Stimulated activated effector memory CD8-positive, alpha-beta T cell treated with anti-CD3 and anti-CD28 coated beads, Interleukin-12 subunit alpha, Interleukin-12 subunit beta, amount 100 ng/mL, for 72 hours (primary cell): ENCODE measurements around the gene CDH13.

Experiments
- ATAC-seq: fragments of 150-1000 bp; cut with Tn5 transposase; 2 replicates; pipeline ENCODE4 v1.10.0; 2021
- DNase-seq, 2 donors: peaks; one replicate each; pipeline ENCODE4 v3.0.0; 2021 to 2022; ENCODE audit warnings: low spot score in 2 of 2
- H3K27ac Mint-ChIP-seq: one replicate; pipeline ENCODE4 v1.8.0; 2022; ENCODE audit warnings: mild to moderate bottlenecking, mixed read lengths
- H3K36me3 Mint-ChIP-seq: one replicate; pipeline ENCODE4 v1.8.0; 2022; ENCODE audit warnings: mild to moderate bottlenecking, mixed read lengths
- H3K4me1 Mint-ChIP-seq: one replicate; pipeline ENCODE4 v1.8.0; 2022; ENCODE audit warnings: mixed read lengths
- H3K4me3 Mint-ChIP-seq: one replicate; pipeline ENCODE4 v1.8.0; 2022; ENCODE audit warnings: mild to moderate bottlenecking, mixed read lengths
- H3K9me3 Mint-ChIP-seq: one replicate; pipeline ENCODE4 v1.8.0; 2022; ENCODE audit warnings: mixed read lengths

The CDH13 gene

DNA sequence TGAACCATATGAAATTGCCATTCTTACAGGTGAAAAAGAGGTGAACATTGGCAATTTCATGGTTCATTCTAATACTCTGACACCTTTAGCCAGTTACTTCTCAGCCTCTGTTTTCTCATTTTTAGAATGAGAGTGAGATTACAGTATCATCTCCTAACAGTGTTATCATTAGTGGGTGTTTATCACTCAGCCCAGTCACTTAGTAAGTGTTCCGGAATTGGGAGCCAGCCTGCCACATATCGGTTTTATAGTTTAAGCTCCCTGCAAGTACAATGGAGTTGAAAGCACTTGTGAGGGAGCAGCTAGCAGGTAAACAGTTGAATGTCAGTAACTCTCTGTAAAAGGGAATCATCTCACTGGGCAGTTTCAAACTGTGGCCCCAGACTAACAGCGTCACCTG, 597.9 kb downstream of the CDH13 start:
- H3K27ac Mint-ChIP-seq = no peak overlapping the region
- H3K9me3 Mint-ChIP-seq = no peaks in the 10 kb centered on the region
- ATAC-seq (no peak), DNase-seq (no peak)
- H3K4me1 Mint-ChIP-seq = no peaks in the 10 kb centered on the region
- H3K4me3 Mint-ChIP-seq = no peak overlapping the region
- no peaks in the 10 kb centered on the region for H3K36me3 Mint-ChIP-seq

GRCh38 chr16:83227336-83227735, 600.6 kb downstream of the CDH13 start:
- H3K27ac Mint-ChIP-seq = no peak overlapping the region
- no peaks in the 10 kb centered on the region for H3K4me1 Mint-ChIP-seq
- DNase-seq = no peak
- H3K4me3 Mint-ChIP-seq = no peak overlapping the region
- no peaks in the 10 kb centered on the region for H3K9me3 Mint-ChIP-seq
- no peak for ATAC-seq
- H3K36me3 Mint-ChIP-seq = no peaks in the 10 kb centered on the region

GRCh38 chr16:83231729-83232128, 605.0 kb downstream of the CDH13 start:
- no peaks in the 10 kb centered on the region for H3K9me3 Mint-ChIP-seq

DNA sequence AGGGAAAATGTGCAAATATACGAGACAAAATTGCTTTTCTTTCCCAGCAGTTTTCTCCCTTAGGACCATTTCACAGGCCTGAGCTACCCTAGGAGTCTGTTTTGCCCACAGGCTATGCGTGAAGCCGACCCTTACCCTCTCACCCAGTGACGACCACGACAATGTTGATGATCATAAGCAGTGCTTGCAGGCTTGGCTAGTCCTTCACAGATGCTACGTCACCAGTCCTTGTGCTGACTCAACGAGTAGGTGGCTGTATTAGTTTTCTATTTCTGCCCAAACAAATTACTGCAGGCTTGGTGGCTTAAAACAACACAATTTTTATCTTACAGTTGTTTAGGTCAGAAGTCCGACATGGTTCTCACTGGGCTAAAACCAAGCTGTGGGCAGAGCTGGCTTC, 606.4 kb downstream of the CDH13 start:
- H3K27ac Mint-ChIP-seq = no peak overlapping the region
- DNase-seq (no peak), ATAC-seq (no peak)
- no peaks in the 10 kb centered on the region for H3K9me3 Mint-ChIP-seq
- H3K4me1 Mint-ChIP-seq = no peaks in the 10 kb centered on the region
- H3K36me3 Mint-ChIP-seq = no peaks in the 10 kb centered on the region
- H3K4me3 Mint-ChIP-seq = no peak overlapping the region

More at GRCh38 chr16:83231729-83232128, 605.0 kb downstream of the CDH13 start:
- no peaks in the 10 kb centered on the region for H3K4me1 Mint-ChIP-seq
- no peak for DNase-seq
- H3K36me3 Mint-ChIP-seq = no peaks in the 10 kb centered on the region
- H3K4me3 Mint-ChIP-seq = no peak overlapping the region
- no peak overlapping the region for H3K27ac Mint-ChIP-seq
- ATAC-seq = no peak

GRCh38 chr16:83238949-83239691, 612.4 kb downstream of the CDH13 start:
- no peak overlapping the region for H3K27ac Mint-ChIP-seq
- H3K4me3 Mint-ChIP-seq = no peak overlapping the region
- H3K36me3 Mint-ChIP-seq = no peaks in the 10 kb centered on the region
- DNase-seq = no peak
- no peaks in the 10 kb centered on the region for H3K9me3 Mint-ChIP-seq
- no peaks in the 10 kb centered on the region for H3K4me1 Mint-ChIP-seq
- no peak for ATAC-seq

DNA sequence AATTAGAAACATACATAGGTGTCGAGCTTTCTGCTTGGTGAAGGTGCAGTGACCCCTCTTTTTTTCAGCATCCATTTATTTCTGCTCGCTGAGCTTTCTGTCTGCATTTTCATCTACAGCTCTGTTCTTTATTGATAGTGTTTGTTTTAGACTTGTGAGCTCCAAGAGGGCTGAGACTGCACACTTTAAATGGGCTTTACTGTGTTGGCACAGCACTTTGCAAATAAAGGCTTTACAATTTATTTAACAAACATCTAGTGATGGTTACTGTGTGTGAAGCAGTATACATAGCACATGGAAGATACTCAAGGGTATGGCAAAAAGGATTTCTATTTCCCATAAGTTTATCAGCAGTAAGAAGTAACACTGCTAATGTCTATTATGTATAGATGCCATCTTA, 617.3 kb downstream of the CDH13 start:
- H3K36me3 Mint-ChIP-seq = no peaks in the 10 kb centered on the region
- H3K4me1 Mint-ChIP-seq = no peaks in the 10 kb centered on the region
- ATAC-seq (no peak), DNase-seq (no peak)
- H3K27ac Mint-ChIP-seq = no peak overlapping the region
- no peaks in the 10 kb centered on the region for H3K9me3 Mint-ChIP-seq
- no peak overlapping the region for H3K4me3 Mint-ChIP-seq

DNA sequence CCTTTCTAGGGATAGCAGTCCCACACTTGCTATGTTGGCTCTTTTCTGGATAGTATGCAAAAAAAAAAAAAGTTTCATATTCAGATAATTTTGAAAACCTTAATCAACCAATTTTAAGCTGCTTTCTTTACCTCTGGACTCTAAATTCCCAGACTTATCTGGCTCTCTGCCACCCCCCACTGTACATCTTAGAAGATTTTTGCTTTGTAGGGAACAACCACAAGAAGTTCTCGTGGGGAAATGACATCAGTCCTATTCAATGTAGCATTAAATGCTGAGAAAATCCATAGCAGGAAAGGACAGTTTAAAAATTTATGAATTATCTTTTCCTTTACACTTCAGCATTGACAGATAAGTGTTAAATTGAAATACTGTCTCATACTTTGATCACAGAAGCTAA, 618.3 kb downstream of the CDH13 start:
- ATAC-seq = no peak
- H3K9me3 Mint-ChIP-seq = no peaks in the 10 kb centered on the region

GRCh38 chr16:83247767-83248372, 621.1 kb downstream of the CDH13 start:
- DNase-seq (no peak), ATAC-seq (no peak)
- no peak overlapping the region for H3K4me3 Mint-ChIP-seq
- no peaks in the 10 kb centered on the region for H3K9me3 Mint-ChIP-seq
- no peaks in the 10 kb centered on the region for H3K36me3 Mint-ChIP-seq
- H3K4me1 Mint-ChIP-seq = no peaks in the 10 kb centered on the region
- no peak overlapping the region for H3K27ac Mint-ChIP-seq

More for the DNA sequence above, 618.3 kb downstream of the CDH13 start:
- Mint-ChIP-seq H3K36me3 (no peaks in the 10 kb centered on the region), H3K27ac (no peak overlapping the region), H3K4me1 (no peaks in the 10 kb centered on the region), H3K4me3 (no peak overlapping the region)
- no peak for DNase-seq

DNA sequence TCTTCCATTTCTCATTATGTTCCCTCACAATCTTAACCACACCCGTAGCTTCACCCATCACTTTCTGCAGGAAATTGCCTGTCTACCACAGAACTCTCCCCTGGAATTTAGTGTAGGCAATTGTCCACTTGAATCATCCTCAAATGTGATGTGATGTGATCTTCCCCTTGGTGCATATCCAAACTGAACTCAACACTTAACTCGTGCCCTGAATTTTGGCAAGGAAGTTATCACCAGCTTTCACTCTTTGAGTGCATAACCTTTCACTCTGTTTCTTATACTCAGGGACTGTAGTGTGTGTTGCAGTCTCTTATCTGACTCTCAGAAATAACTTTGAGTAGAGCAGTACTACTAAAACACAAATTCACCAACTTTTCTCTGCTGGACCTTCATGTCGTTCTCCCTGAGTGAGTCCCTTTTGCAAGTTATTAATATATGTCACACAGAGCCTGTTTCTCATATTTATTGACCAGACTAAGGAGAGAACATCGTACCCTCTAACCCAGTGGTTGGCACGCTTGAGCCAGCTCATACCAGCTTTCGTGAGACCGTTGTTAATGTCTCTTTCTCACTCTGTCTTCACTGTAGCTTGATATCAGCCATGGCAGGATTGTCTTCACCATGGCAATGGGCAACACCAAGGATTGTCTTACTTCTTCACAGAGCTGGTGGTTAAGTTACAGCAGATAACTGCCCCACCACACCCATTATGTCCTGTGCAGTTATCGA, 622.1 kb downstream of the CDH13 start:
- H3K4me3 Mint-ChIP-seq = no peak overlapping the region
- no peaks in the 10 kb centered on the region for H3K36me3 Mint-ChIP-seq
- no peaks in the 10 kb centered on the region for H3K4me1 Mint-ChIP-seq
- no peak overlapping the region for H3K27ac Mint-ChIP-seq
- H3K9me3 Mint-ChIP-seq = no peaks in the 10 kb centered on the region
- DNase-seq = no peak
- no peak for ATAC-seq

DNA sequence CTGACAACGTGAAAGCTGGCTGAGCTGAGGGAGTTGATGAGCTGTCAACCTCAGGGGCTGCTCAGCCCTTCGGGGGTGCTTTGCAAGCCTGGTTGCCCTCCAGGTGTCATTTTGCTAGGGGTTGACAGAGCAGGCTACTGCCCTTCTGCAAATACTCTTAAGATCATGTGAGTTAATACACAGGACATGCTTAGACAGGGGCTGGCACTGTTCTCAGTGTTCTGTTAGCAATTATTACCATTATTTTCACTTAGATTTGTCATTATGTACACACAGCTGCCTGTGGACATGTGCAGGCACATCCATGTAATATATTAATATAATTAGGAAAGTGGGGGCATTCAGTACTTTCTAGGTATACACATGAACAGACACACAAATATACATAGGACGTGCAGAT, 626.8 kb downstream of the CDH13 start:
- Mint-ChIP-seq H3K27ac (no peak overlapping the region), H3K4me1 (no peaks in the 10 kb centered on the region), H3K9me3 (no peaks in the 10 kb centered on the region), H3K36me3 (no peaks in the 10 kb centered on the region), H3K4me3 (no peak overlapping the region)
- ATAC-seq (no peak), DNase-seq (no peak)

DNA sequence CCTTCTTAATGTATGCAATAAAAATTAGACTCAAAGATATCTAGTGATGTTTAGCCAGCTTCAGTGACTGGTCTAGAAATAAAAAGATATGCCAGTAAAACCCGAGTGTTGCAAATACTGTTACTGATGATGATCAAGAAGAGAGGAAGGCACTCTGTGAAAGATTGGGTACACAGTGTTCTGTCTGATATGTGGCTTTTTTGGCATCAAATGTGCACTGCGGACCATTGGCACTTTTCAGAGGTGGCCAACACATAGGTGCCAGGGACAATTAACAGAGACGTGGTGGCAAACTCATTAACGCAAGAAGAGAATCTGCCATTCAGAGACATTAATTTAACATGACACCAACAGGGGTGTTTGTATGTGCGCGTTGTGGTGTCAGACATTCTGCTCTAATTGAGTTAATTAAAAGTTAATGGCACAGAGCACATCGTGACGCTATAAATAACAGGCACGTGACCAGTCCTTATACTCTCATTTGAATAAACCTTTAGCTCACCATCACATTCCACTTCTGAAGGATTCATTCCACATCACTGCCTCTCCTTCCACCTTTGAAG, 631.7 kb downstream of the CDH13 start:
- DNase-seq (no peak), ATAC-seq (no peak)
- Mint-ChIP-seq H3K36me3 (no peaks in the 10 kb centered on the region), H3K4me1 (no peaks in the 10 kb centered on the region), H3K4me3 (no peak overlapping the region), H3K27ac (no peak overlapping the region), H3K9me3 (no peaks in the 10 kb centered on the region)

DNA sequence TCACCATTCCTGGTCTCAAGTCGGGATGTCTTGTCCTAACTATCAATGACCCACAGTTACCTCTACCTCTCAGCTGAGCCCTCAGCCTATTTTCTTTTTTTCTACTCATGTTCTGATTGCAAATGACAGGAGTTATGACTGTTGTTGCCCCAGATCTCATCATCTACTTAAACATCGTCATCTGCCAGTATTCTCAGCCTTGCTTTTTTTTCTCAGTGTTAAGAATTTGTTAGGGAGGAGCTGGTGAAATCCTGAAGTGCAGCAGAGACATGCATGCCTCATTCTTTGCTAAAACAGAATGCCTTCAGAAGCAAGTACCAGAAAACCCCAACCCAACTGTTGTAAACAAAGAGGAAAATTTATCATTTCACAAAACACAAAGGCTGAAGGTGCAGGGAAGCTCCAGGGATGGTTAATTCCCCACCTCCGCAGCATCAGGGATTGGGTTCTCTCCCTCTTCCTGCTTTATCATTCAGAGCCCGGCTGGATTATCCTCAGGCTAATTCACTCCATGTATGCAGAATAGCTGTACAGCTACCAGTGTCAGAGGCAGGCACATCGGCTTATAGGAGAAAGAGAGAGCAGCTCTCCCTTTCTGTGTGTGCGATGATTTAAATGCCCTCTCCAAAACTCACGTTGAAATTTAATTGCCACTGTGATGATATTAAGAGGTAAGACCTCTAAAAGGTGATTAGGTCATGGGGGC, 640.2 kb downstream of the CDH13 start:
- no peak for DNase-seq
- H3K9me3 Mint-ChIP-seq = no peaks in the 10 kb centered on the region
- H3K36me3 Mint-ChIP-seq = no peaks in the 10 kb centered on the region

DNA sequence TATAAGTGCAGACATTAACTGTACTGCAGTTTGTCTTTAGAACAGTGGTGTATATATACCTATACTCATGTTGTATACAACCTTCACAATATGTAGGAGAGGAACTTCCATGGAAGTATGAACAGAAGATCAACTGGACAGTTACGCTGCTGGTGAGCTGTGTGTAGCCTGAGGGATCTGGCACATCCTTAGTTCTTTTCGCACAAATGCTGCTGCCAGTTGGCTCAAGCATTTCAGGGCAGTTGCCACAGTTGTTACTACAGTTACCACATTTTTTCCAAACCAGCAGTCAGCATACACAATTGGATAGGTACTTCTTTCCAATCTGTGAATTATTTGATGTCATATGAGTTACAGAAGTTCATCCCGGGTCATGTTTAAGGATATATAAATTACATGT, 641.4 kb downstream of the CDH13 start:
- Mint-ChIP-seq H3K27ac (no peak overlapping the region), H3K36me3 (no peaks in the 10 kb centered on the region), H3K4me3 (no peak overlapping the region), H3K9me3 (no peaks in the 10 kb centered on the region), H3K4me1 (no peaks in the 10 kb centered on the region)
- no peak for ATAC-seq
- no peak for DNase-seq

More for the DNA sequence above, 640.2 kb downstream of the CDH13 start:
- no peaks in the 10 kb centered on the region for H3K4me1 Mint-ChIP-seq
- no peak overlapping the region for H3K4me3 Mint-ChIP-seq
- no peak overlapping the region for H3K27ac Mint-ChIP-seq
- no peak for ATAC-seq

DNA sequence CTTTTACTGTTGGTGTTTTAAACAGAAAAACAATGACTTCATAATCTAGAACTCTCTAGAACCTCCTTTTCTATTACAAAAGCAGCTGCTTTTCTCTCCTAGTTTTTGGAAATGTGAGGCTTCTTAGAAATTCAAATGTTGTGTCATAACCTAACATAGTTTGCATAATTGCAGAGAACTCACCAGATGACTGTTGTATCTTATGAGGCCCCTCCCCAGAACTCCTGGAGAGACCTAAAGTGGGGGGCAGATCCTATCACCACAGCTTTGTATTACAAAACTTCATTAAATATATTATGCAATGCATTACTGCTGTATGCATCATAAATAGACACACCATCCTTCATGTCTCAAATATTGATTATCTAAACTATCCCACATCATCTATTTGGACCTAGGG, 642.3 kb downstream of the CDH13 start:
- DNase-seq = no peak
- no peak overlapping the region for H3K27ac Mint-ChIP-seq
- H3K9me3 Mint-ChIP-seq = no peaks in the 10 kb centered on the region
- no peak overlapping the region for H3K4me3 Mint-ChIP-seq
- no peaks in the 10 kb centered on the region for H3K4me1 Mint-ChIP-seq
- no peaks in the 10 kb centered on the region for H3K36me3 Mint-ChIP-seq
- no peak for ATAC-seq

GRCh38 chr16:83269541-83269940, 642.8 kb downstream of the CDH13 start:
- Mint-ChIP-seq H3K4me3 (no peak overlapping the region), H3K36me3 (no peaks in the 10 kb centered on the region), H3K27ac (no peak overlapping the region), H3K9me3 (no peaks in the 10 kb centered on the region), H3K4me1 (no peaks in the 10 kb centered on the region)
- ATAC-seq (no peak), DNase-seq (no peak)
